Loucy (cell line): ENCODE data around the gene TNFRSF11A.

Source experiments
- H2AFZ ChIP-seq: fragments of 200-600 bp; sonication (generic); 2 replicates; pipeline ENCODE4 v1.6.0; 2016; ENCODE audit warnings: antibody characterized with exemption, mild to moderate bottlenecking, low read length, moderate library complexity
- H3F3A ChIP-seq: fragments of 200-600 bp; 2 replicates; pipeline ENCODE4 v1.6.0; 2016; ENCODE audit warnings: antibody characterized with exemption, low read depth, mild to moderate bottlenecking
- H3K27me3 ChIP-seq: fragments of 200-600 bp; sonication (generic); 2 replicates; pipeline ENCODE4 v1.6.1; 2014; ENCODE audit warnings: low read length, mild to moderate bottlenecking; ENCODE audit not compliant: insufficient read depth, poor library complexity, severe bottlenecking
- H3K36me3 ChIP-seq: fragments of 200-600 bp; sonication (generic); 2 replicates; pipeline ENCODE4 v1.6.1; 2016; ENCODE audit warnings: low read length; ENCODE audit not compliant: insufficient read depth
- H3K4me1 ChIP-seq: fragments of 200-600 bp; sonication (generic); 2 replicates; pipeline ENCODE4 v1.5.1; 2014; ENCODE audit warnings: low read length, mild to moderate bottlenecking; ENCODE audit not compliant: insufficient read depth, poor library complexity, severe bottlenecking
- H3K4me2 ChIP-seq: fragments of 200-600 bp; sonication (generic); 2 replicates; pipeline ENCODE4 v1.6.0; 2014; ENCODE audit warnings: antibody characterized with exemption, low read length, low read depth, mild to moderate bottlenecking; ENCODE audit not compliant: poor library complexity, severe bottlenecking
- H3K4me3 ChIP-seq: fragments of 200-600 bp; sonication (generic); 2 replicates; pipeline ENCODE4 v1.5.1; 2014; ENCODE audit warnings: low read length, mild to moderate bottlenecking, mixed read lengths; ENCODE audit not compliant: poor library complexity, severe bottlenecking
- H3K79me2 ChIP-seq: fragments of 200-600 bp; sonication (generic); 2 replicates; pipeline ENCODE4 v1.6.1; 2014; ENCODE audit warnings: low read length; ENCODE audit not compliant: insufficient read depth
- H3K9ac ChIP-seq: fragments of 200-600 bp; sonication (generic); 2 replicates; pipeline ENCODE4 v1.6.0; 2014; ENCODE audit warnings: mild to moderate bottlenecking, low read depth, low read length, moderate library complexity; ENCODE audit not compliant: poor library complexity, severe bottlenecking
- H3K9me2 ChIP-seq: fragments of 200-600 bp; sonication (generic); replicated peaks from 2 replicates; pipeline ENCODE4 v1.6.1; 2016; ENCODE audit warnings: low read depth, low read length, mixed read lengths
- H3K9me3 ChIP-seq: fragments of 200-600 bp; sonication (generic); 2 replicates; pipeline ENCODE4 v1.6.1; 2014; ENCODE audit warnings: mild to moderate bottlenecking, antibody characterized with exemption, low read length, low read depth; ENCODE audit not compliant: insufficient read depth
- H4K20me1 ChIP-seq: fragments of 200-600 bp; sonication (generic); 2 replicates; pipeline ENCODE4 v1.6.0; 2014; ENCODE audit warnings: antibody characterized with exemption, low read length, mild to moderate bottlenecking; ENCODE audit not compliant: insufficient read depth, poor library complexity, severe bottlenecking
- CTCF ChIP-seq: fragments of 200-600 bp; sonication (generic); conservative IDR thresholded peaks from 2 replicates; pipeline ENCODE4 v1.5.1; 2014; ENCODE audit warnings: mild to moderate bottlenecking, antibody characterized with exemption, low read length
- EZH2phosphoT487 ChIP-seq: fragments of 200-600 bp; IDR thresholded peaks from 2 replicates; pipeline ENCODE4 v1.6.1; 2018; ENCODE audit warnings: antibody characterized with exemption, mild to moderate bottlenecking, moderate library complexity, borderline replicate concordance

TNFRSF11A gene

GRCh38 chr18:62318228-62319180, 6.6 kb upstream of the TNFRSF11A start:
- Histone ChIP-seq H2AFZ (no peak overlapping the region), H3K9me3 (no peaks in the 10 kb centered on the region), H3F3A (no peaks in the 10 kb centered on the region), H3K4me1 (no peaks in the 10 kb centered on the region), H3K4me2 (no peak overlapping the region), H3K9ac (no peak overlapping the region), H3K79me2 (no peaks in the 10 kb centered on the region), H3K27me3 (no peaks in the 10 kb centered on the region), H3K9me2 (no peaks in the 10 kb centered on the region), H3K36me3 (no peaks in the 10 kb centered on the region), H4K20me1 (no peaks in the 10 kb centered on the region), H3K4me3 (no peak overlapping the region)
- TF ChIP-seq EZH2phosphoT487 (no peak), CTCF (no peak)

GRCh38 chr18:62321201-62321600, 3.9 kb upstream of the TNFRSF11A start:
- Histone ChIP-seq H3K4me2 (no peak overlapping the region), H3K36me3 (no peaks in the 10 kb centered on the region), H3K27me3 (no peaks in the 10 kb centered on the region), H4K20me1 (no peaks in the 10 kb centered on the region), H3F3A (no peaks in the 10 kb centered on the region), H3K9me3 (no peaks in the 10 kb centered on the region), H3K79me2 (no peaks in the 10 kb centered on the region), H2AFZ (no peak overlapping the region), H3K9ac (no peak overlapping the region), H3K9me2 (no peaks in the 10 kb centered on the region), H3K4me3 (no peak overlapping the region), H3K4me1 (no peaks in the 10 kb centered on the region)
- TF ChIP-seq CTCF (no peak), EZH2phosphoT487 (no peak)

GRCh38 chr18:62323483-62324180, 1.5 kb upstream of the TNFRSF11A start:
- no peaks in the 10 kb centered on the region for H3K36me3 ChIP-seq
- no peaks in the 10 kb centered on the region for H4K20me1 ChIP-seq
- no peaks in the 10 kb centered on the region for H3K9me3 ChIP-seq
- TF ChIP-seq EZH2phosphoT487 (no peak), CTCF (no peak)
- no peaks in the 10 kb centered on the region for H3K27me3 ChIP-seq
- no peak overlapping the region for H3K4me3 ChIP-seq
- no peak overlapping the region for H2AFZ ChIP-seq
- H3K4me1 ChIP-seq, result peaks cover 14% of the 10 kb centered on the region
- no peak overlapping the region for H3K4me2 ChIP-seq
- H3K9me2 ChIP-seq, result no peaks in the 10 kb centered on the region
- H3F3A ChIP-seq, result no peaks in the 10 kb centered on the region
- H3K79me2 ChIP-seq, result no peaks in the 10 kb centered on the region
- no peak overlapping the region for H3K9ac ChIP-seq
